AG10803 (cell line): ENCODE measurements around the gene COL15A1.

Experiments
- DNase-seq: peaks from one replicate; pipeline ENCODE4 v3.0.0; 2010; ENCODE audit warnings: low read depth
- H3K4me3 ChIP-seq: 2 replicates; pipeline ENCODE4 v1.5.1; 2011; ENCODE audit warnings: mild to moderate bottlenecking, low read length, control low read depth
- TF ChIP-seq, protein P1 (sequence below): conservative IDR thresholded peaks from 2 replicates; pipeline ENCODE4 v1.5.1; 2011; ENCODE audit warnings: mild to moderate bottlenecking, low read length, control low read depth, inconsistent platforms

Gene COL15A1

GRCh38 chr9:98974106-98974505 lies 30.4 kb downstream of the COL15A1 start:
- no peak overlapping the region for H3K4me3 ChIP-seq
- TF ChIP-seq, protein P1, sequence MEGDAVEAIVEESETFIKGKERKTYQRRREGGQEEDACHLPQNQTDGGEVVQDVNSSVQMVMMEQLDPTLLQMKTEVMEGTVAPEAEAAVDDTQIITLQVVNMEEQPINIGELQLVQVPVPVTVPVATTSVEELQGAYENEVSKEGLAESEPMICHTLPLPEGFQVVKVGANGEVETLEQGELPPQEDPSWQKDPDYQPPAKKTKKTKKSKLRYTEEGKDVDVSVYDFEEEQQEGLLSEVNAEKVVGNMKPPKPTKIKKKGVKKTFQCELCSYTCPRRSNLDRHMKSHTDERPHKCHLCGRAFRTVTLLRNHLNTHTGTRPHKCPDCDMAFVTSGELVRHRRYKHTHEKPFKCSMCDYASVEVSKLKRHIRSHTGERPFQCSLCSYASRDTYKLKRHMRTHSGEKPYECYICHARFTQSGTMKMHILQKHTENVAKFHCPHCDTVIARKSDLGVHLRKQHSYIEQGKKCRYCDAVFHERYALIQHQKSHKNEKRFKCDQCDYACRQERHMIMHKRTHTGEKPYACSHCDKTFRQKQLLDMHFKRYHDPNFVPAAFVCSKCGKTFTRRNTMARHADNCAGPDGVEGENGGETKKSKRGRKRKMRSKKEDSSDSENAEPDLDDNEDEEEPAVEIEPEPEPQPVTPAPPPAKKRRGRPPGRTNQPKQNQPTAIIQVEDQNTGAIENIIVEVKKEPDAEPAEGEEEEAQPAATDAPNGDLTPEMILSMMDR, result no peak
- no peak for DNase-seq

- H3K4me3 ChIP-seq, result no peak overlapping the region
- TF ChIP-seq, protein P1, result no peak
- DNase-seq, result no peak
These were observed 30.8 kb downstream of the COL15A1 start for GRCh38 chr9:98974554-98974953.

DNA sequence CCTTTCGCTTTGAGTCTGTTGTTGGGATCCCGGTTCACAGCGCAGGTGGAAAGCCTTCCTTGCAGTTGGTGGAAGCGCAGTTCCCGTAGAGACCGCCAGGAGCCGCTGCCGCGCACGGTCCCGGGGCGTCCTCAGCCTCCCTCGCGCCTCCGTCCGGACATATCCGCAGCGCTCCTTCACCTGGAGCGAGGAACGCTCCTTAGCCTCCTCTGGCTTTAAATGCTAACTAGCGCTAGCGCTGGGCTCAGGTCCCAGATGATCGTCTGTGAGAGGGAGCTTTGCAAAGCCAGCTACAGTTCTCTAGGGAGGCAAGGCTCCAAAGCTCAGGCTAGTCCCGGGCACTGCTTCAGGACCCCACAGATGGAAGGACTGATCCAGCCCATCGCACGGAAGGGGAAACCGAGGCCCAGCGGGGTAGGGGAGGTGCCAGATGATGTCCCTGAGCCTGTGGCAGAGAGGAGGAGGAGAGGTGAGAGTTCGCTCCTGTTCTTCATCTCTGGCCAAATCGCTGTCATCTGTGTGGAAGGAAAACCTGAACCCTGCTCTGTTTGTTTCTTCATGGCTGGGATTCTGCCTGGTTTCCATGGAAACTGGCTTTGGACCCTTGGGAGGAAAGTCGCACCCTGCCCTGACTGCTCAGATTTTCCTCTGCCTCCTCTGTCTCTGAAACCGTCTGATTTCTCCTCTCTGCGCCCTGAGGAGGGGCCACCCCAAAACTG lies 31.4 kb downstream of the COL15A1 start:
- peak; percentile 54 for DNase-seq
- peak overlapping the region; percentile 43 for H3K4me3 ChIP-seq
- TF ChIP-seq, protein P1, result peak; percentile 97

DNA sequence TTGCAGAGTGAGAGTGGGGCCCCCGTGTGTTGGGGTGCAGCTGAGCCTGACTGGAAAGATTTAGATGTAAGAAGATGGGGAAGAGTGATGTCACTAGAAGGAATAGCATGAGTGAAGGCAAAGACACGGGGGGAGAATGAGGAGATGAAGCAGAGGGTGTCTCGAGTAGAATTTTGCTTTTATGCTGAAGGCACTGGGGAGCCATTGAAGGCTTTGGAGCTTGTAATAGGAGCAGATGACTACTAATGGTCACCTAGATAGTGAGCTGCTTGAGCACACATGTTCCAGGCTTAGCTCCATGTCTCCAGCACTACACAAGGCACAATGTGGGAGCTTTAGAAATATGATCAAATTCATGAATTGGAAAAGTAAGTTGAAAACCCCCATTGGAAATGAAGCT lies 32.1 kb downstream of the COL15A1 start:
- no peak overlapping the region for H3K4me3 ChIP-seq
- TF ChIP-seq, protein P1, result no peak
- DNase-seq, result no peak

DNA sequence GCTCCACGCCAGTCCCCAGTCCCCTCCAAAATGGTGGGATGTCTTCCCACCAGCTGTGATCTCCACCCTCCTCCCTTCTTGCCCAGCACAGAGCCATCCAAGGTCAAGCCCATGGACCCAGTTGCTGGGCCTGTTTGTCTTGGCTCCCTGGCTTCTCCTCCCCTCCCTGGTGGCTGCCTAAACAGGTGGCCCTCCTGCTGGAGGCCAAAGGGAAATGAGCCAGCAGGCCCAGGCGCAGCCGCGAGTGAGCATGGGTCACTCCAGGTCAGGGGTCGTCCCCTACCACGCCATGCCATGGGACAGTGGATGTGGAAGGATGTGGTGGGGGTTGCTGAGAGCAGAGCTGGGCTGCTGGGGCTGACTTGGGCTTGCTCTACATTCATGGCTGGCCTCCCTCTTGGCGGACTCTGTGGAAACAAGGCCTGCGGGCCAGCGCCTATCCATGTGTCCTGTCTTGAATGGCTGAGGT lies 33.6 kb downstream of the COL15A1 start:
- no peak for DNase-seq
- no peak overlapping the region for H3K4me3 ChIP-seq
- TF ChIP-seq, protein P1, result no peak

DNA sequence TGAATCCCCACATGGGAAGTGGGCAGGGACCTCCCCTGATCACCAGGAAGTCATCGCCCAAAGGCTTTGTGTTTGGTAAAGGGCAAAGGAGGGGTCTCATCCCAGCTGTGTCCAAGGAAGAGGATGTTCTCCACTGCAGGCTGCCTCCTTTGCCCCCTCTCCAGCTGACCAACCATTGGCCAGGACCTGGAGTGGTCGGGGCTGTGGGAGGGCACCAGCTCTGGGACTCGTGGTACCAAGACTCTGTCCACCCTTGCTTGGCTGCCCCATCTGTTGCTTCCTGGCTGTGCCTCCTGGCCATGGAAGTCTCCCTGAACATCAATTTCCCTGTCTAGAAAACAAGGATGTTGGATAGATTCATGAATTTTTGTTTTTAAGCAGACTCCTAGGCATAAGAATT lies 34.1 kb downstream of the COL15A1 start:
- no peak overlapping the region for H3K4me3 ChIP-seq
- TF ChIP-seq, protein P1, result no peak
- no peak for DNase-seq

DNA sequence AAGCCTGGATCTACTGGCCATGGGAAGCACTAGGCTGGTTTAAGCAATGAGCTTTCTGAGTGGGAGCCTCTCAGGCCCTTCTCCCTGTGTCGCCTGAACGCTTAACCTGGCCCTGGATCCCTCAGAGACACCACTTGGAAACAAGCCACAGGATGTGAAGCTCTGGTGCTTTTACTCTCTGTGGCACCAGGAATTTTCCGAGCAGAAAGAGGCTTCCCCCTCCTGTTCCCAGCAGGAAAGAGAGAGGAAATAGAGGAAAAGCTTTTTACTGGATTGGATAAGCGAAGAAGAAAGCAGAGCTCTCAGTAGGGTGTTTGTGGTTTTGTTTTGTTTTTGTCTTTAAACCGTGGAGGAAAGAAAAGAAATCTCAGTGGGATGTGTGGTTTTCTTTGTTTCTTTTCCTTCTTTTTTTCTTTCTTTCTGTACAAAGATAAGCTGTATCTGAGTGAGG lies 34.5 kb downstream of the COL15A1 start:
- TF ChIP-seq, protein P1, result no peak
- no peak for DNase-seq
- H3K4me3 ChIP-seq, result no peak overlapping the region
